ENCODE results near the gene CD101.

GRCh38 chr1:117066367-117066766 lies 64.8 kb downstream of the CD101 start:
- TF ChIP-seq CTCF (IDR thresholded peaks at IDR 0.05) (no peak), POLR2A (IDR thresholded peaks at IDR 0.05) (no peak)
